Measurements from ENCODE around the gene TNK1. TPM values are rescaled to one million over a fixed set of nuclear protein-coding genes. Genes with fewer than 3 reads are reported as not detected.
A peak's percentile ranks its signal among the peaks of the same experiment; 100 is the strongest.

TNK1 gene
- total and polyA plus RNA-seq, 3 donors from 2014 or later, result 3.7 to 6.8 (median 4.0) TPM

DNA sequence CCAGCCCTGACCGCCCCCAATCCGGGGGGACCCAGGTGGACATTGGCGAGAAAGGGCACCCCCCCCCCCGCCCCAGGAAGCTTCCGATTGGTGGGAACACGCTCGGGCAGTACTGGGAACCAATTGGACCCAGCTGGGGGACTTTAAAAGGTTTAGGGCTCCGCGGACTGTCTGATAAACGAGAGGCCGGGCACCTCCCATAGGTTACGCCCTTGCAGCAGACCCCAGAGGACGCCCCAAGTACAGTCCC is 22.8 kb downstream of the TNK1 start:
- H3K36me3 ChIP-seq (ENCODE audit: low read depth, missing control alignments), result no peaks in the 10 kb centered on the region
- H3K9me3 ChIP-seq, result no peaks in the 10 kb centered on the region
- no peak for DNase-seq
- no peak for TF ChIP-seq POLR2A (IDR thresholded peaks at IDR 0.05)
- TF ChIP-seq, protein P1, sequence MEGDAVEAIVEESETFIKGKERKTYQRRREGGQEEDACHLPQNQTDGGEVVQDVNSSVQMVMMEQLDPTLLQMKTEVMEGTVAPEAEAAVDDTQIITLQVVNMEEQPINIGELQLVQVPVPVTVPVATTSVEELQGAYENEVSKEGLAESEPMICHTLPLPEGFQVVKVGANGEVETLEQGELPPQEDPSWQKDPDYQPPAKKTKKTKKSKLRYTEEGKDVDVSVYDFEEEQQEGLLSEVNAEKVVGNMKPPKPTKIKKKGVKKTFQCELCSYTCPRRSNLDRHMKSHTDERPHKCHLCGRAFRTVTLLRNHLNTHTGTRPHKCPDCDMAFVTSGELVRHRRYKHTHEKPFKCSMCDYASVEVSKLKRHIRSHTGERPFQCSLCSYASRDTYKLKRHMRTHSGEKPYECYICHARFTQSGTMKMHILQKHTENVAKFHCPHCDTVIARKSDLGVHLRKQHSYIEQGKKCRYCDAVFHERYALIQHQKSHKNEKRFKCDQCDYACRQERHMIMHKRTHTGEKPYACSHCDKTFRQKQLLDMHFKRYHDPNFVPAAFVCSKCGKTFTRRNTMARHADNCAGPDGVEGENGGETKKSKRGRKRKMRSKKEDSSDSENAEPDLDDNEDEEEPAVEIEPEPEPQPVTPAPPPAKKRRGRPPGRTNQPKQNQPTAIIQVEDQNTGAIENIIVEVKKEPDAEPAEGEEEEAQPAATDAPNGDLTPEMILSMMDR (IDR thresholded peaks at IDR 0.05), result no peak
- WGBS, 2 donors, result 0% methylated on average over 13 of the region's 13 CpGs; no CpG with 5 or more reads in 1 of the 2 donors
- peaks cover 17% of the 10 kb centered on the region for H3K4me1 ChIP-seq
- no peaks in the 10 kb centered on the region for H3K27me3 ChIP-seq
- intact Hi-C loops (cut with DNase I; ENCODE audit: low total_unique reads), result no loop called here
- H3K4me3 ChIP-seq, result peak overlapping the region; percentile 65 to 72
- H3K27ac ChIP-seq, result peak overlapping the region; percentile 61 to 93

- H3K9me3 ChIP-seq, result no peaks in the 10 kb centered on the region
- peaks cover 17% of the 10 kb centered on the region for H3K4me1 ChIP-seq
- TF ChIP-seq, protein P1 (IDR thresholded peaks at IDR 0.05), result peak in 1 of 3 experiments; percentile 24
- peak; percentile 99 for TF ChIP-seq POLR2A (IDR thresholded peaks at IDR 0.05)
- H3K27ac ChIP-seq, result peak within 1 kb of the TSS; percentile 93 to 95
- H3K36me3 ChIP-seq (ENCODE audit: low read depth, missing control alignments), result no peaks in the 10 kb centered on the region
- intact Hi-C loops (cut with DNase I; ENCODE audit: low total_unique reads), result no loop called here
- no peaks in the 10 kb centered on the region for H3K27me3 ChIP-seq
- peak within 1 kb of the TSS; percentile 71 to 72 for H3K4me3 ChIP-seq
- WGBS, 2 donors, result 0% methylated on average over 18 to 44 of the region's 49 CpGs
- peak; percentile 100 for DNase-seq
These were observed 23.3 kb downstream of the TNK1 start, which contains the start of gene TMEM256 for GRCh38 chr17:7403977-7404736. TSS of gene TMEM256 (minus strand) at chr17:7404097. CDS start at chr17:7404084, 13 bp downstream.

DNA sequence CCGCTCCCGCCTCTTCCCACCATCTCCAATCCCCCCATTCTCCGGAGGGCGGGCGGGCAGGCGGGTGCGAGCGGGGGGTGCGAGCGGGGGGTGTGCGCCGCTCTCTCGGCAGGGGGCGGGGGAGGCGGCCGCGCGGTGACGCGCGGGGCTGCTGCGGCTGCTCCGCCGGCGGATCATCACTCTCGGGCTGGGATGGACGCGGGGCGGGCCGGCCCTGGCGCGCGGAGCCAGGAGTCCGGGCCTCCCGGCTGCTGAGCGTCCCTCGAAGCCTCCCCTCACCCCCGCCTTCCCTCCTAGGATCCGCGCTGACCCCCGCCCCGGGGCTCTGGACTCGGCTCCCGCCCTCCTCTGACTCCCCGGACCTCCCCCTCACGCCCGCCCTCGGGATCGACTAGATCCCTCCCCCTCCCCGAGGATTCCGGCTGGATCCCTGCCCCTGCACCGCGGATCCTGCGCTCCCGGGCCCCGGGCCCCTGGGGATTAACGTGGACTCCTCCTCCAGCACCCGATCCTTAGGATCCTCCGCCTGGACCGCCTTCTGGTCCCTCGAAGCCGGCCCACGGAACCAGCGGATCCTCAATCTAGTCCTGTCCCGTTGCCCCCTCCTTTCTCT is 24.0 kb downstream of the TNK1 start:
- Histone ChIP-seq H3K27me3 (no peaks in the 10 kb centered on the region), H3K4me1 (peaks cover 17% of the 10 kb centered on the region), H3K36me3 (ENCODE audit: low read depth, missing control alignments) (no peaks in the 10 kb centered on the region), H3K9me3 (no peaks in the 10 kb centered on the region), H3K27ac (peak overlapping the region; percentile 93 to 95), H3K4me3 (peak overlapping the region; percentile 71 to 72)
- peak; percentile 57 for DNase-seq
- WGBS, 2 donors, result 1 to 7% methylated on average over 8 to 54 of the region's 65 CpGs
- intact Hi-C loops (cut with DNase I; ENCODE audit: low total_unique reads), result no loop called here
- TF ChIP-seq, protein P1 (IDR thresholded peaks at IDR 0.05), result no peak
- no peak for TF ChIP-seq POLR2A (IDR thresholded peaks at IDR 0.05)

- H3K4me1 ChIP-seq, result peaks cover 17% of the 10 kb centered on the region
- H3K27ac ChIP-seq, result peak overlapping the region; percentile 93 to 95
- H3K9me3 ChIP-seq, result no peaks in the 10 kb centered on the region
- no peaks in the 10 kb centered on the region for H3K36me3 ChIP-seq (ENCODE audit: low read depth, missing control alignments)
- peak overlapping the region; percentile 71 to 72 for H3K4me3 ChIP-seq
- TF ChIP-seq, protein P1 (IDR thresholded peaks at IDR 0.05), result no peak
- no peak for TF ChIP-seq POLR2A (IDR thresholded peaks at IDR 0.05)
- WGBS, 2 donors, result 4 to 9% methylated on average over 20 to 22 of the region's 38 CpGs
- DNase-seq, result no peak
- H3K27me3 ChIP-seq, result no peaks in the 10 kb centered on the region
- intact Hi-C loops (cut with DNase I; ENCODE audit: low total_unique reads), result no loop called here
These were observed 24.7 kb downstream of the TNK1 start for GRCh38 chr17:7405350-7406234.

Measured in testis (tissue), 3 donors.